Sciatic nerve (tissue), 2 donors: ENCODE measurements around the gene PRPF8. TPM values are rescaled to one million over a fixed set of nuclear protein-coding genes. Genes with fewer than 3 reads are reported as not detected.

ENCODE experiments used
- ATAC-seq: fragments of 200-7000 bp; cut with Tn5 transposase; one replicate; pipeline ENCODE4 v1.9.1; 2020; ENCODE audit warnings: mild to moderate bottlenecking, moderate library complexity
- DNase-seq: peaks from one replicate; pipeline ENCODE4 v3.0.0-alpha.2; 2020; ENCODE audit warnings: low spot score
- intact Hi-C: fragments of 100-400 bp; cut with DNase I; formaldehyde crosslinking; loops from one replicate; pipeline ENCODE4 v1.14.2; 2022
- total RNA-seq: library from RNA; stranded (reverse); fragmentation: NEBNext Ultra II Directional; extraction: Animal tissue kit (Norgen Biotek cat#: 25700); gene quantifications from one replicate; pipeline ENCODE4 v1.2.1, GENCODE V29; 2021
- donor health status: DM: no; HTN: no; CAD: no.
- donor health status: DM: no; HTN: no; CAD: no.

Gene PRPF8
- total RNA-seq, 1 donor from 2014 or later = 285 TPM

GRCh38 chr17:1636732-1637285 is 47.9 kb downstream of the PRPF8 start:
- ATAC-seq (no peak), DNase-seq (no peak)
- intact Hi-C loops = no loop called here

- DNase-seq (no peak), ATAC-seq (no peak)
- intact Hi-C loops = no loop called here
These were observed 48.8 kb downstream of the PRPF8 start for GRCh38 chr17:1635675-1636465.

GRCh38 chr17:1634841-1635650 is 49.6 kb downstream of the PRPF8 start:
- DNase-seq = no peak

GRCh38 chr17:1630662-1631061 is 54.0 kb downstream of the PRPF8 start:
- DNase-seq = no peak
- intact Hi-C loops = no loop called here
- ATAC-seq = no peak

More at GRCh38 chr17:1634841-1635650, 49.6 kb downstream of the PRPF8 start:
- no peak for ATAC-seq
- intact Hi-C loops = no loop called here

GRCh38 chr17:1629504-1630310 is 55.0 kb downstream of the PRPF8 start:
- ATAC-seq = peak; percentile 36
- intact Hi-C loops = loop anchor here (5.0 kb wide), 1 partner anchor 52 kb away; no protein-coding TSS in a partner anchor
- DNase-seq = peak; percentile 88

- intact Hi-C loops = loop anchor here (5.0 kb wide), 1 partner anchor 52 kb away; no protein-coding TSS in a partner anchor
- ATAC-seq = peak; percentile 88
These were observed 55.7 kb downstream of the PRPF8 start for GRCh38 chr17:1628856-1629503.

GRCh38 chr17:1627982-1628855 is 56.4 kb downstream of the PRPF8 start, which contains the start of gene SLC43A2:
Gene SLC43A2 (minus strand): TSS chr17:1628834. CDS start chr17:1627874, 960 bp downstream.
- peak; percentile 91 for DNase-seq
- intact Hi-C loops = loop anchor here (5.0 kb wide), 1 partner anchor 51 kb away; no protein-coding TSS in a partner anchor
- peak; percentile 91 for ATAC-seq

More at GRCh38 chr17:1628856-1629503, 55.7 kb downstream of the PRPF8 start:
- DNase-seq = peak; percentile 97

- intact Hi-C loops = loop anchor here (5.0 kb wide), 1 partner anchor 50 kb away; no protein-coding TSS in a partner anchor
These were observed 57.3 kb downstream of the PRPF8 start for GRCh38 chr17:1627182-1627981.

GRCh38 chr17:1626333-1626732 is 58.3 kb downstream of the PRPF8 start:
- intact Hi-C loops = loop anchor here (5.0 kb wide), 1 partner anchor 49 kb away; no protein-coding TSS in a partner anchor
- DNase-seq = no peak

More at GRCh38 chr17:1627182-1627981, 57.3 kb downstream of the PRPF8 start:
- DNase-seq (no peak), ATAC-seq (peak; percentile 4)

GRCh38 chr17:1625581-1625980 is 59.1 kb downstream of the PRPF8 start:
- no peak for DNase-seq
- no peak for ATAC-seq
- intact Hi-C loops = loop anchor here (5.0 kb wide), 1 partner anchor 48 kb away; no protein-coding TSS in a partner anchor

More at GRCh38 chr17:1626333-1626732, 58.3 kb downstream of the PRPF8 start:
- no peak for ATAC-seq

GRCh38 chr17:1625053-1625452 is 59.6 kb downstream of the PRPF8 start:
- intact Hi-C loops = loop anchor here (5.0 kb wide), 1 partner anchor 48 kb away; no protein-coding TSS in a partner anchor
- no peak for DNase-seq
- no peak for ATAC-seq

- ATAC-seq (no peak), DNase-seq (no peak)
- intact Hi-C loops = loop anchor here (5.0 kb wide), 1 partner anchor 47 kb away; no protein-coding TSS in a partner anchor
These were observed 60.0 kb downstream of the PRPF8 start for GRCh38 chr17:1624650-1625049.

- DNase-seq = no peak
- intact Hi-C loops = no loop called here
- ATAC-seq = no peak
These were observed 61.5 kb downstream of the PRPF8 start for GRCh38 chr17:1623057-1623630.

GRCh38 chr17:1621273-1621954 is 63.3 kb downstream of the PRPF8 start:
- intact Hi-C loops = no loop called here
- DNase-seq = no peak
- ATAC-seq = no peak

- no peak for DNase-seq
- intact Hi-C loops = no loop called here
- ATAC-seq = no peak
These were observed 64.2 kb downstream of the PRPF8 start for GRCh38 chr17:1620486-1620885.
